ENCODE results near the gene STK33. TPM values are rescaled to one million over a fixed set of nuclear protein-coding genes. Genes with fewer than 3 reads are reported as not detected.

STK33 gene
- total RNA-seq, 4 donors from 2014 or later: 0.76 TPM; not detected in 3

DNA sequence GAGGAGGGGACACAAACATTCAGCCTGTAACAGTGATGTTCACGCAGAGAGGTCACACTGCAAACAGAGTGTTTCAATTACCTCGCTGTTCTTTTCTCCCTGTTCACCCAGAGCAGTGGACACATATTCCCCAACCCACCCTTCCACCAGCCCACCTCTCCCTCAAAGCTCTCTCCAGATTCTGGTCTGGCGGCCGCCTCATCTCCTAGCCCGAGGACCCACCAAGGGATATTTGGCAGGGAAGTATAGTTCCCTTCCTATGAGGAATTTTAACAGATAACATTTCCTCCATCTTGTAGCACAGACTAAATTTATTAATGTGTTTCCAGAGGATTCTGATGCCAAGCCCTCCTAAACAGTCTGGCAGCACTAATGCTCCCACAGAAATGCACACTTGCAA, 219.3 kb downstream of the STK33 start:
- H3K27me3 ChIP-seq: no peaks in the 10 kb centered on the region
- WGBS: 78% methylated on average over 5 of the region's 5 CpGs
- H3K4me1 ChIP-seq: no peaks in the 10 kb centered on the region
- H3K4me3 ChIP-seq: no peak overlapping the region
- TF ChIP-seq CTCF (IDR thresholded peaks at IDR 0.05): no peak
- TF ChIP-seq EP300 (IDR thresholded peaks at IDR 0.05): no peak
- no peak for TF ChIP-seq POLR2A (IDR thresholded peaks at IDR 0.05)
- TF ChIP-seq POLR2AphosphoS5 (IDR thresholded peaks at IDR 0.05): no peak
- no peaks in the 10 kb centered on the region for H3K9me3 ChIP-seq
- DNase-seq (ENCODE audit: low spot score in 2 of 2): no peak
- no peak overlapping the region for H3K27ac ChIP-seq
- no peaks in the 10 kb centered on the region for H3K36me3 ChIP-seq

GRCh38 chr11:8373519-8374432, 220.3 kb downstream of the STK33 start:
- DNase-seq (ENCODE audit: low spot score in 2 of 2): peak in 1 of 2 donors; percentile 58
- H3K4me1 ChIP-seq: no peaks in the 10 kb centered on the region
- H3K36me3 ChIP-seq: no peaks in the 10 kb centered on the region
- WGBS: 78% methylated on average over 9 of the region's 10 CpGs
- no peak overlapping the region for H3K4me3 ChIP-seq
- no peaks in the 10 kb centered on the region for H3K27me3 ChIP-seq
- H3K27ac ChIP-seq: no peak overlapping the region
- TF ChIP-seq CTCF (IDR thresholded peaks at IDR 0.05) (no peak), POLR2AphosphoS5 (IDR thresholded peaks at IDR 0.05) (no peak), EP300 (IDR thresholded peaks at IDR 0.05) (no peak), POLR2A (IDR thresholded peaks at IDR 0.05) (no peak)
- H3K9me3 ChIP-seq: no peaks in the 10 kb centered on the region

DNA sequence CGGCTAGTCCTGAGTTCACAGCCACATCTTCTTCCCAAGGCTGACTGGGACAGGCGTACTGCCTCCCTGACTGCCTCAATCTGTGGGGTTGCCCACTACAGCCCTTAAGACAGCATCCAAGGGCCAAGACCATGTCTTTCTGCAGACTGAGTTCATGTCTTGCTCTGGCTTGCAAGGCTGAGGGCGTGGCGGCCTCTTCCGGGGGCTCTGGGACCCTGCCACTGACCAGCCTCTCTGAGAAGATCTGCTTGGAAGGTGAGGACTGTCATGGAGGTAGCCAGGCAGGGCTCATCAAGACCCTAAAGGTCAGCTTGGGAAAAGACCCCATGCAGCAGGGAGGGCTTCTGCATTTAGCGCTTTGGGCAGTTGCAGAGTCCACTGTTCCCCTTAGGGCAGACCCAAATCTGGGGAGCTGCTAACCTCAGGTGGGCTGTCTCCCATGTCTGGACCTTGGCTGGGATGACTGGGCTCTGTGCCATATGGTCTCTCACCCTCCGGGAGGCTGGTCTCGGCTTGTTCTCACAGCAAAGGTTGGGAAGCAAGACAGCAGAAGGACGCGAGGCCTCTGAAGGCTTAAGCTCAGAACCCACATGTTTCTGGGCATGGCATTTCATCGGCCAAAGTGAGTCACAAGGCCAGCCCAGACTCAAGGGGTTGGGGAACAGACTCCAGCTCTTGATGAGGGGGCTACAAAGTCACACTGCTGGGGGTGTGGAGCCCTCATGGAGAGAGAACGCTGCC, 221.2 kb downstream of the STK33 start:
- no peak for DNase-seq (ENCODE audit: low spot score in 2 of 2)
- H3K4me1 ChIP-seq: no peaks in the 10 kb centered on the region
- H3K27me3 ChIP-seq: no peaks in the 10 kb centered on the region
- H3K36me3 ChIP-seq: no peaks in the 10 kb centered on the region
- H3K9me3 ChIP-seq: no peaks in the 10 kb centered on the region
- 93% methylated on average over 9 of the region's 12 CpGs for WGBS
- no peak for TF ChIP-seq POLR2A (IDR thresholded peaks at IDR 0.05)
- H3K27ac ChIP-seq: no peak overlapping the region
- H3K4me3 ChIP-seq: no peak overlapping the region

DNA sequence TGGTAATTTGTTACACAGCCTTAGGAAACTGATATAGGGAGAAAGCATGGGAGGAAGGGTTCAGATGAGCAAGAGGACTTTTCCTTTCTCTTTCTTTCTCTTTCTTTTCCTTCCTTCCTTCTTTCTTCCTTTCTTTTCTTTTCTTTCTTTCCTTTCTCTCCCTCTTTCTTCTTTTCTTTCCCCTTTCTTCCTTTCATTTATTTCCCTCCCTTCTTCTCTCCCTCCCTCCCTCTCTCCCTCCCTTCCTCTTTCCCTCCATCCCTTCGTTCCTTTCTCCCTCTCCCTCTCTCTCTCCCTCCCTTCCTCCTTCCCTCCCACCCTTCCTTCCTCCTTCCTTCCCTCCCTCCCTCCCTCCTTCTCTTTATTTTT, 222.5 kb downstream of the STK33 start:
- WGBS: 76% methylated on average over 1 of the region's 1 CpG
- H3K36me3 ChIP-seq: no peaks in the 10 kb centered on the region

More for the DNA sequence above, 222.5 kb downstream of the STK33 start:
- Histone ChIP-seq H3K27me3 (no peaks in the 10 kb centered on the region), H3K27ac (no peak overlapping the region), H3K4me3 (no peak overlapping the region), H3K9me3 (no peaks in the 10 kb centered on the region), H3K4me1 (no peaks in the 10 kb centered on the region)
- no peak for TF ChIP-seq POLR2A (IDR thresholded peaks at IDR 0.05)
- TF ChIP-seq EP300 (IDR thresholded peaks at IDR 0.05): no peak
- TF ChIP-seq CTCF (IDR thresholded peaks at IDR 0.05): no peak
- TF ChIP-seq POLR2AphosphoS5 (IDR thresholded peaks at IDR 0.05): no peak
- DNase-seq (ENCODE audit: low spot score in 2 of 2): no peak
